Sigmoid colon (tissue), 4 donors: ENCODE measurements around the gene SLC27A1.

Source experiments
- CTCF ChIP-seq, 4 experiments: fragments of 450-650 bp in 3 of 4; fragments of 200-600 bp in 1 of 4; IDR thresholded peaks; one replicate each; pipeline ENCODE4 v1.5.1; 2016 to 2019; ENCODE audit warnings: antibody characterized with exemption in 4 of 4, mild to moderate bottlenecking in 3 of 4, moderate library complexity in 2 of 4
- EP300 ChIP-seq, 4 donors: sonication (generic); formaldehyde crosslinking; IDR thresholded peaks; one replicate each; pipeline ENCODE4 v1.6.1; 2017; ENCODE audit warnings: antibody characterized with exemption in 4 of 4
- POLR2A ChIP-seq, 2 donors: fragments of 450-650 bp; IDR thresholded peaks; one replicate each; pipeline ENCODE4 v1.6.1; 2016; ENCODE audit warnings: antibody characterized with exemption in 2 of 2, mild to moderate bottlenecking in 2 of 2, moderate library complexity in 2 of 2
- POLR2AphosphoS5 ChIP-seq, 4 donors: sonication (generic); formaldehyde crosslinking; IDR thresholded peaks; one replicate each; pipeline ENCODE4 v1.6.1; 2017; ENCODE audit warnings: antibody characterized with exemption in 4 of 4

GRCh38 chr19:17522988-17523872 is 52.9 kb downstream of the SLC27A1 start:
- TF ChIP-seq CTCF (IDR thresholded peaks at IDR 0.05), result no peak
- no peak for TF ChIP-seq POLR2AphosphoS5 (IDR thresholded peaks at IDR 0.05)
- no peak for TF ChIP-seq EP300 (IDR thresholded peaks at IDR 0.05)
- TF ChIP-seq POLR2A (IDR thresholded peaks at IDR 0.05), result no peak
